B cell (primary cell): Measurements from ENCODE around the gene MPHOSPH8. TPM values are rescaled to one million over a fixed set of nuclear protein-coding genes. Genes with fewer than 3 reads are reported as not detected.

ENCODE experiments used
- ATAC-seq: fragments of 200-7000 bp; cut with Tn5 transposase; one replicate; pipeline ENCODE4 v1.10.0; 2021; ENCODE audit warnings: low read depth, mild to moderate bottlenecking, moderate number of reproducible peaks, moderate library complexity
- CTCF ChIA-PET: fragments of 350-600 bp; sonication (Branson Sonifier 250); formaldehyde crosslinking; loops from one replicate; lab custom pipeline; 2021; ENCODE audit warnings: antibody characterized with exemption, inconsistent platforms; lab: Charles Lee
- POLR2A ChIA-PET: fragments of 350-600 bp; sonication (Branson Sonifier 250); formaldehyde crosslinking; loops from one replicate; lab custom pipeline; 2021; ENCODE audit warnings: antibody characterized with exemption; lab: Charles Lee
- DNase-seq: peaks from one replicate; pipeline ENCODE4 v3.0.0; 2013
- H2AFZ ChIP-seq: 2 replicates; pipeline ENCODE4 v1.6.1; 2012; ENCODE audit warnings: mild to moderate bottlenecking, low read depth, low read length; ENCODE audit not compliant: insufficient read depth, poor library complexity, severe bottlenecking
- H3K27ac ChIP-seq, 2 donors: 1 replicate in 1 of 2; 2 replicates in 1 of 2; pipeline ENCODE4 v1.5.1; 2012 to 2013; ENCODE audit warnings: low read length in 2 of 2, mild to moderate bottlenecking in 2 of 2, moderate library complexity in 1 of 2
- H3K27me3 ChIP-seq, 4 experiments: fragments of 200-600 bp in 1 of 4; sonication (generic) in 1 of 4; replicated peaks in 1 of 4; 1 replicate in 2 of 4; 2 replicates in 2 of 4; pipeline versions ENCODE4 v1.6.1 to v1.7.0; 2013 to 2016; ENCODE audit warnings: low read length in 3 of 4, mild to moderate bottlenecking in 2 of 4, mixed read lengths in 1 of 4, moderate library complexity in 1 of 4; ENCODE audit not compliant: insufficient read depth in 4 of 4, control insufficient read depth in 3 of 4; ENCODE audit errors: control extremely low read depth in 1 of 4
- H3K36me3 ChIP-seq, 2 experiments: replicated peaks in 1 of 2; 1 replicate in 1 of 2; 2 replicates in 1 of 2; pipeline versions ENCODE4 v1.6.1 to v1.7.1; 2013; ENCODE audit warnings: low read length in 1 of 2; ENCODE audit not compliant: insufficient read depth in 2 of 2, control insufficient read depth in 1 of 2; ENCODE audit errors: control extremely low read depth in 1 of 2, extremely low read depth in 1 of 2
- H3K4me1 ChIP-seq, 2 donors: fragments of 200-600 bp in 1 of 2; sonication (generic) in 1 of 2; 1 replicate in 1 of 2; 2 replicates in 1 of 2; pipeline versions ENCODE4 v1.5.1 to v1.6.1; 2013 to 2017; ENCODE audit warnings: low read length in 2 of 2; ENCODE audit not compliant: control insufficient read depth in 2 of 2, insufficient read depth in 2 of 2
- H3K4me2 ChIP-seq: replicated peaks from 2 replicates; pipeline ENCODE3; 2012; ENCODE audit warnings: mild to moderate bottlenecking, low read depth, low read length; ENCODE audit not compliant: poor library complexity, severe bottlenecking
- H3K4me3 ChIP-seq, 5 experiments: fragments of 200-600 bp in 1 of 5; sonication (generic) in 1 of 5; 1 replicate in 3 of 5; 2 replicates in 2 of 5; pipeline versions ENCODE4 v1.5.1 to v1.7.0; 2011 to 2016; ENCODE audit warnings: low read length in 4 of 5, mild to moderate bottlenecking in 4 of 5, low read depth in 2 of 5, control low read depth in 1 of 5, moderate library complexity in 1 of 5; ENCODE audit not compliant: insufficient read depth in 1 of 5; ENCODE audit errors: control extremely low read depth in 1 of 5, extremely low read depth in 1 of 5
- H3K79me2 ChIP-seq: fragments of 200-600 bp; sonication (generic); one replicate; pipeline ENCODE4 v1.6.0; 2016; ENCODE audit warnings: low read length; ENCODE audit not compliant: control insufficient read depth, insufficient read depth
- H3K9ac ChIP-seq: fragments of 200-600 bp; sonication (generic); 2 replicates; pipeline ENCODE4 v1.6.1; 2017; ENCODE audit warnings: mild to moderate bottlenecking, low read length, moderate library complexity
- H3K9me3 ChIP-seq, 3 donors: one replicate each; pipeline versions ENCODE4 v1.6.1 to v1.7.1; 2013; ENCODE audit warnings: low read length in 2 of 3; ENCODE audit not compliant: control insufficient read depth in 2 of 3, insufficient read depth in 1 of 3; ENCODE audit errors: control extremely low read depth in 1 of 3
- H4K20me1 ChIP-seq: 2 replicates; pipeline ENCODE4 v1.6.0; 2012; ENCODE audit warnings: mild to moderate bottlenecking, low read length; ENCODE audit not compliant: insufficient read depth, control insufficient read depth, poor library complexity, severe bottlenecking
- H3K27ac Mint-ChIP-seq: one replicate; pipeline ENCODE4 v1.8.0; 2021; ENCODE audit warnings: mixed read lengths
- H3K27me3 Mint-ChIP-seq: one replicate; pipeline ENCODE4 v1.8.0; 2021; ENCODE audit warnings: mixed read lengths
- H3K4me1 Mint-ChIP-seq: one replicate; pipeline ENCODE4 v1.8.0; 2021; ENCODE audit warnings: mixed read lengths
- H3K4me3 Mint-ChIP-seq: one replicate; pipeline ENCODE4 v1.8.0; 2021; ENCODE audit warnings: mixed read lengths
- H3K9me3 Mint-ChIP-seq: one replicate; pipeline ENCODE4 v1.8.0; 2022; ENCODE audit warnings: mixed read lengths; ENCODE audit not compliant: insufficient read depth
- CTCF ChIP-seq: fragments of 200-600 bp; IDR thresholded peaks from one replicate; pipeline ENCODE4 v1.8.0; 2022; ENCODE audit warnings: antibody characterized with exemption, mild to moderate bottlenecking
- EZH2 ChIP-seq: IDR thresholded peaks from 2 replicates; pipeline ENCODE4 v1.6.1; 2012; ENCODE audit warnings: borderline replicate concordance, low read depth, mild to moderate bottlenecking, moderate library complexity, low read length; ENCODE audit not compliant: insufficient read depth, poor library complexity, severe bottlenecking
- WGBS: methylation state at CpG from one replicate; pipeline ENCODE4 v1.1.5; 2013; ENCODE audit warnings: missing lambda C conversion rate; ENCODE audit not compliant: insufficient coverage; 5-methylcytosine and 5-hydroxymethylcytosine counted together
- intact Hi-C: fragments of 100-400 bp; cut with micrococcal nuclease; formaldehyde crosslinking; loops from one replicate; pipeline ENCODE4 v1.10.0; 2022
- polyA plus RNA-seq: library from polyadenylated mRNA; depleted of rRNA; stranded (reverse); fragments of >200 nt; gene quantifications from 2 replicates; pipeline ENCODE4 v1.2.3, GENCODE V29; 2012
- total RNA-seq, 2 donors: library from RNA; stranded (reverse); fragments of 120-200 nt in 1 of 2; gene quantifications; 1 replicate in 1 of 2; 2 replicates in 1 of 2; pipeline versions ENCODE4 v1.2.3 to v1.2.4, GENCODE V29; 2013 to 2022

The MPHOSPH8 gene
- total and polyA plus RNA-seq, 2 donors (not counting 1 experiment from before 2014, with no cell fraction given), result 25.6 to 106 TPM

DNA sequence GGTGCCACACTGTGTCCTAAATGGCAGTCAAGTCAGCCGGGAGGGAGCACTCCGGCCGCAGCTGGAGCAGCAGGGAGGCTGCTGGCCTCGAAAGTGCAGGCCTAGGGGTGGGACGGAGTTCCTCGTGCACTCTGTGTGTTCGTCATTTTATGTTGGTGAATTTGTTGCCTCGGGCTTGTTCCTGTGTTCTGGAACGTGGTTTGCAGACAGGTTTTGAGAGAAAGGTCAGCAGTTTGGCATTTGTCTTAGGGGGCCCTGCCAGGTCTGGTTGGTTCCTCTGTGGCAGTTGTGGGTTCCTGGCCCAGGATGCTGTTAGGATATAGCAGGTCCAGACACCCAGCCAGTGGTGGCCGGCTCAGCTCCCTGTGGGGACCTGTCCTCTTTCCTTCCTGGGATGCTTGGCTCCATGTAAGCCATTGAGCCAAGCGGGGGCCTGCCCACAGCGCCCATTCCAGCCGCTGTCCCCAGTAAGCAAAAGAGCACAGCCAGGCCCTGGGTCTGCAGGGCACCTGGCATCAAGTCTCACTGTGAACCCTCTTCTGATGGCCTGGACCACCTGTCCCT is 30.0 kb downstream of the MPHOSPH8 start:
- no peaks in the 10 kb centered on the region for H3K4me1 ChIP-seq
- no peak overlapping the region for H2AFZ ChIP-seq
- ATAC-seq, result no peak
- peaks cover 4% of the 10 kb centered on the region for H3K79me2 ChIP-seq
- H3K9ac ChIP-seq, result no peak overlapping the region
- TF ChIP-seq EZH2 (no peak), CTCF (no peak)
- no peak overlapping the region for H3K4me3 Mint-ChIP-seq
- DNase-seq, result no peak
- intact Hi-C loops, result no loop called here
- no peaks in the 10 kb centered on the region for H3K27me3 ChIP-seq
- no peak overlapping the region for H3K4me2 ChIP-seq
- H3K4me1 Mint-ChIP-seq, result no peaks in the 10 kb centered on the region
- no peak overlapping the region for H3K27ac ChIP-seq
- H4K20me1 ChIP-seq, result no peaks in the 10 kb centered on the region
- no peaks in the 10 kb centered on the region for H3K9me3 Mint-ChIP-seq
- ChIA-PET CTCF (no interaction called here), POLR2A (no interaction called here)
- H3K9me3 ChIP-seq, result no peaks in the 10 kb centered on the region
- H3K4me3 ChIP-seq, result no peak overlapping the region
- WGBS, result 90% methylated on average over 13 of the region's 13 CpGs
- no peaks in the 10 kb centered on the region for H3K27me3 Mint-ChIP-seq
- H3K27ac Mint-ChIP-seq, result no peak overlapping the region
- H3K36me3 ChIP-seq, result peaks cover 4 to 72% of the 10 kb centered on the region in 2 experiments

DNA sequence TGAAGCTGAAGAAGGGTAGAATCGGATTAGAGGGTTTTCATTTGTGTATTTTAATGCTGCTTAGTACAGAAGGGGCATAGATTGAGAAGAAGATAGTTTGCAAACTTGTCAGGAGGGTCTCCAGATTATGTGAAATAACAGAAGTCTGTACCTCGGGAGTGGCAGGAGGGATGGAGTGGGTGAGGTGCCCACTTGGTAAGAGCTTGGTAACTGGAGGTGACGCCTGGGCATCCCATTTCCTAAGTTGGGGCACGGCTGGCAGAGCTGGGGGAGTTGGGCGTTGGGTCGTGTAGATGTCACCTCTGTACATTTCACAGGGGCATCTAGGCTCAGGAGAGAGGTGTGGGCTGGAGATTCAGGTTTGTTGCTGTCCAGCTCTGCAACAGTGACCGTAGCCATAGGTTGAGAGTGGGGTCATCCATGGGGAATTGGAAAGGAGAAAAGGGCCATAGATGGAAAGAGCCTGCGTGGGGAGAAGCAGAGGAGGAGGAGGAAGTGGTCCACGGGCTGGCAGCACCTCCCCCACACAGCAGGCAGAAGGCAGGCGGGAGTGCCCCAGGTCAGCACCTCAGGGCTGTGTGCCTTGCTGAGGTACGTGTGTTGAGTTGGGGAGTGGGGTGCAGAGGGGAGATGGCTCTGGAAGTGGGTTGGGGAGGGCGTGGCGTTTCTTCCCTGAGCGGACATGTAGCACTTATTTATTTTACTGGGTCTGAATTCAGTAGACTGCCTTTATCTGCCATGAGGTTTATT is 31.2 kb downstream of the MPHOSPH8 start:
- Histone ChIP-seq H3K4me1 (peaks cover under 1 to 2% of the 10 kb centered on the region in 2 donors), H3K36me3 (peaks cover under 1 to 80% of the 10 kb centered on the region in 2 experiments), H3K27me3 (no peaks in the 10 kb centered on the region), H2AFZ (no peak overlapping the region), H3K9ac (no peak overlapping the region), H4K20me1 (no peaks in the 10 kb centered on the region), H3K79me2 (peaks cover 4% of the 10 kb centered on the region), H3K27ac (no peak overlapping the region), H3K4me2 (no peak overlapping the region), H3K4me3 (no peak overlapping the region), H3K9me3 (no peaks in the 10 kb centered on the region)
- DNase-seq (no peak), ATAC-seq (no peak)
- H3K4me3 Mint-ChIP-seq, result no peak overlapping the region
- peaks cover 2% of the 10 kb centered on the region for H3K4me1 Mint-ChIP-seq
- H3K9me3 Mint-ChIP-seq, result no peaks in the 10 kb centered on the region
- 92% methylated on average over 12 of the region's 14 CpGs for WGBS
- ChIA-PET POLR2A (no interaction called here), CTCF (no interaction called here)
- no peaks in the 10 kb centered on the region for H3K27me3 Mint-ChIP-seq
- TF ChIP-seq CTCF, result no peak
- TF ChIP-seq EZH2, result no peak
- intact Hi-C loops, result no loop called here
- H3K27ac Mint-ChIP-seq, result peak overlapping the region; percentile 12
